ENCODE measurements around the gene SLC10A1. TPM values are rescaled to one million over a fixed set of nuclear protein-coding genes. Genes with fewer than 3 reads are reported as not detected.
A peak's percentile ranks its signal among the peaks of the same experiment; 100 is the strongest.
"Not testable (repeated sequence)": the region's sequence is repeated elsewhere in the genome, so short reads cannot be mapped to it uniquely, and the experiment has no call there.

SLC10A1 gene
- total RNA-seq = not detected

- no peak for DNase-seq (ENCODE audit: low spot score)
- intact Hi-C loops (cut with DNase I) = no loop called here
- ATAC-seq = peak; percentile 28
Observed at GRCh38 chr14:69796797-69797500, at the start of gene SLC10A1. Gene SLC10A1 (minus strand): TSS chr14:69797241. CDS start chr14:69797155, 86 bp downstream.

- no peak for ATAC-seq
- intact Hi-C loops (cut with DNase I) = no loop called here
- DNase-seq (ENCODE audit: low spot score) = no peak
Observed at GRCh38 chr14:69845787-69846186, 48.7 kb upstream of the SLC10A1 start.

GRCh38 chr14:69845050-69845581 is 48.1 kb upstream of the SLC10A1 start:
- DNase-seq (ENCODE audit: low spot score) (no peak), ATAC-seq (no peak)
- intact Hi-C loops (cut with DNase I) = no loop called here

GRCh38 chr14:69844171-69844570 is 47.1 kb upstream of the SLC10A1 start:
- intact Hi-C loops (cut with DNase I) = no loop called here
- ATAC-seq (no peak), DNase-seq (ENCODE audit: low spot score) (no peak)

GRCh38 chr14:69842686-69843420 is 45.8 kb upstream of the SLC10A1 start:
- no peak for DNase-seq (ENCODE audit: low spot score)
- intact Hi-C loops (cut with DNase I) = no loop called here
- ATAC-seq = no peak

GRCh38 chr14:69841656-69842055 is 44.6 kb upstream of the SLC10A1 start:
- no peak for ATAC-seq
- intact Hi-C loops (cut with DNase I) = no loop called here
- no peak for DNase-seq (ENCODE audit: low spot score)

- DNase-seq (ENCODE audit: low spot score) (no peak), ATAC-seq (no peak)
- intact Hi-C loops (cut with DNase I) = no loop called here
Observed at GRCh38 chr14:69839661-69840060, 42.6 kb upstream of the SLC10A1 start.

- no peak for DNase-seq (ENCODE audit: low spot score)
- ATAC-seq = no peak
- intact Hi-C loops (cut with DNase I) = no loop called here
Observed at GRCh38 chr14:69838881-69839416, 41.9 kb upstream of the SLC10A1 start.

GRCh38 chr14:69828879-69829278 is 31.8 kb upstream of the SLC10A1 start:
- ATAC-seq (no peak), DNase-seq (ENCODE audit: low spot score) (no peak)
- intact Hi-C loops (cut with DNase I) = no loop called here

GRCh38 chr14:69828354-69828753 is 31.3 kb upstream of the SLC10A1 start:
- intact Hi-C loops (cut with DNase I) = no loop called here
- DNase-seq (ENCODE audit: low spot score) (no peak), ATAC-seq (no peak)

- intact Hi-C loops (cut with DNase I) = no loop called here
- ATAC-seq (no peak), DNase-seq (ENCODE audit: low spot score) (no peak)
Observed at GRCh38 chr14:69827560-69827959, 30.5 kb upstream of the SLC10A1 start.

- intact Hi-C loops (cut with DNase I) = no loop called here
- ATAC-seq = no peak
Observed at GRCh38 chr14:69822456-69822855, 25.4 kb upstream of the SLC10A1 start.

GRCh38 chr14:69820991-69821390 is 23.9 kb upstream of the SLC10A1 start:
- ATAC-seq = no peak
- intact Hi-C loops (cut with DNase I) = no loop called here
- no peak for DNase-seq (ENCODE audit: low spot score)

More at GRCh38 chr14:69822456-69822855, 25.4 kb upstream of the SLC10A1 start:
- DNase-seq (ENCODE audit: low spot score) = no peak

- DNase-seq (ENCODE audit: low spot score) (no peak), ATAC-seq (no peak)
- intact Hi-C loops (cut with DNase I) = loop anchor here (2.0 kb wide), 1 partner anchor 209 kb away; no protein-coding TSS in a partner anchor
Observed at GRCh38 chr14:69819607-69820006, 22.6 kb upstream of the SLC10A1 start.

- intact Hi-C loops (cut with DNase I) = loop anchor here (2.0 kb wide), 1 partner anchor 210 kb away; no protein-coding TSS in a partner anchor
- ATAC-seq = peak; percentile 81
- no peak for DNase-seq (ENCODE audit: low spot score)
Observed at GRCh38 chr14:69818758-69819191, 21.7 kb upstream of the SLC10A1 start.

- intact Hi-C loops (cut with DNase I) = no loop called here
- DNase-seq (ENCODE audit: low spot score) (no peak), ATAC-seq (no peak)
Observed at GRCh38 chr14:69816216-69816615, 19.2 kb upstream of the SLC10A1 start.

- intact Hi-C loops (cut with DNase I) = no loop called here
- ATAC-seq (no peak), DNase-seq (ENCODE audit: low spot score) (no peak)
Observed at GRCh38 chr14:69815556-69815955, 18.5 kb upstream of the SLC10A1 start.

GRCh38 chr14:69814397-69814796 is 17.4 kb upstream of the SLC10A1 start:
- ATAC-seq (no peak), DNase-seq (ENCODE audit: low spot score) (no peak)
- intact Hi-C loops (cut with DNase I) = no loop called here

- intact Hi-C loops (cut with DNase I); DNase-seq (ENCODE audit: low spot score); ATAC-seq: not testable (repeated sequence)
Observed at GRCh38 chr14:69813346-69813745, 16.3 kb upstream of the SLC10A1 start.

- intact Hi-C loops (cut with DNase I) = no loop called here
- no peak for DNase-seq (ENCODE audit: low spot score)
- no peak for ATAC-seq
Observed at GRCh38 chr14:69812711-69813110, 15.7 kb upstream of the SLC10A1 start.
